Omental fat pad (tissue), 4 donors: ENCODE results near the gene ADCY9. TPM values are rescaled to one million over a fixed set of nuclear protein-coding genes. Genes with fewer than 3 reads are reported as not detected.
"Not testable (repeated sequence)": the region's sequence is repeated elsewhere in the genome, so short reads cannot be mapped to it uniquely, and the experiment has no call there.

ENCODE experiments used
- ATAC-seq: fragments of 150-250 bp; one replicate; pipeline ENCODE4 v1.9.1; 2016; ENCODE audit warnings: mild to moderate bottlenecking, moderate library complexity; ENCODE audit not compliant: low FRiP score
- DNase-seq: peaks from one replicate; pipeline ENCODE4 v3.0.0-alpha.2; 2019; ENCODE audit warnings: low spot score
- total RNA-seq, 4 donors: library from RNA; depleted of rRNA; stranded (reverse); fragments of >200 nt; gene quantifications; one replicate each; pipeline ENCODE4 v1.1.0, GENCODE V29; 2016
- TF ChIP-seq, protein P1 (sequence below), 3 donors: fragments of 450-650 bp; IDR thresholded peaks; one replicate each; pipeline ENCODE4 v1.5.1; 2016 to 2017; ENCODE audit warnings: antibody characterized with exemption in 3 of 3, mild to moderate bottlenecking in 3 of 3, moderate library complexity in 2 of 3

The ADCY9 gene
- total RNA-seq, 4 donors from 2014 or later: 8.5 to 16.6 (median 11.5) TPM

DNA sequence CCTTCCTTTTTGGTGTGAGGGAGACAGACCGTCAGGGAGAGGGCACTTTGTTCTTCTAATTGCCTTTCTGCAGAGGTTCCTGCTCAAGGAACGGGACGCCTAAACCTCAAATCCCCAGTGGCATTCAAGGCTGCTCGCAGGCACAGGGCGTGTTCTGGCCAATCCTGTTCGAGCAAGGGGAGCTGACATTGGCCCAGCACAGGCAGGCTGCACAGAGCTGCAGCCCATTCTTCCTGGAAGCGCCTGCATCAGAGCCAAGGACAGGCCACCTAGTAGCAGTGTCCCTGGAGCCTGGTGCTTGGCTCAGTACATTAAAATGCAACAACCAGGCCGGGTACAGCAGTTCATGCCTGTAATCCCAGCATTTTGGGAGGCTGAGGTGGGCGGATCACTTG lies 163.5 kb downstream of the ADCY9 start:
- TF ChIP-seq, protein P1, sequence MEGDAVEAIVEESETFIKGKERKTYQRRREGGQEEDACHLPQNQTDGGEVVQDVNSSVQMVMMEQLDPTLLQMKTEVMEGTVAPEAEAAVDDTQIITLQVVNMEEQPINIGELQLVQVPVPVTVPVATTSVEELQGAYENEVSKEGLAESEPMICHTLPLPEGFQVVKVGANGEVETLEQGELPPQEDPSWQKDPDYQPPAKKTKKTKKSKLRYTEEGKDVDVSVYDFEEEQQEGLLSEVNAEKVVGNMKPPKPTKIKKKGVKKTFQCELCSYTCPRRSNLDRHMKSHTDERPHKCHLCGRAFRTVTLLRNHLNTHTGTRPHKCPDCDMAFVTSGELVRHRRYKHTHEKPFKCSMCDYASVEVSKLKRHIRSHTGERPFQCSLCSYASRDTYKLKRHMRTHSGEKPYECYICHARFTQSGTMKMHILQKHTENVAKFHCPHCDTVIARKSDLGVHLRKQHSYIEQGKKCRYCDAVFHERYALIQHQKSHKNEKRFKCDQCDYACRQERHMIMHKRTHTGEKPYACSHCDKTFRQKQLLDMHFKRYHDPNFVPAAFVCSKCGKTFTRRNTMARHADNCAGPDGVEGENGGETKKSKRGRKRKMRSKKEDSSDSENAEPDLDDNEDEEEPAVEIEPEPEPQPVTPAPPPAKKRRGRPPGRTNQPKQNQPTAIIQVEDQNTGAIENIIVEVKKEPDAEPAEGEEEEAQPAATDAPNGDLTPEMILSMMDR (IDR thresholded peaks at IDR 0.05): no peak
- DNase-seq (no peak), ATAC-seq (no peak)

DNA sequence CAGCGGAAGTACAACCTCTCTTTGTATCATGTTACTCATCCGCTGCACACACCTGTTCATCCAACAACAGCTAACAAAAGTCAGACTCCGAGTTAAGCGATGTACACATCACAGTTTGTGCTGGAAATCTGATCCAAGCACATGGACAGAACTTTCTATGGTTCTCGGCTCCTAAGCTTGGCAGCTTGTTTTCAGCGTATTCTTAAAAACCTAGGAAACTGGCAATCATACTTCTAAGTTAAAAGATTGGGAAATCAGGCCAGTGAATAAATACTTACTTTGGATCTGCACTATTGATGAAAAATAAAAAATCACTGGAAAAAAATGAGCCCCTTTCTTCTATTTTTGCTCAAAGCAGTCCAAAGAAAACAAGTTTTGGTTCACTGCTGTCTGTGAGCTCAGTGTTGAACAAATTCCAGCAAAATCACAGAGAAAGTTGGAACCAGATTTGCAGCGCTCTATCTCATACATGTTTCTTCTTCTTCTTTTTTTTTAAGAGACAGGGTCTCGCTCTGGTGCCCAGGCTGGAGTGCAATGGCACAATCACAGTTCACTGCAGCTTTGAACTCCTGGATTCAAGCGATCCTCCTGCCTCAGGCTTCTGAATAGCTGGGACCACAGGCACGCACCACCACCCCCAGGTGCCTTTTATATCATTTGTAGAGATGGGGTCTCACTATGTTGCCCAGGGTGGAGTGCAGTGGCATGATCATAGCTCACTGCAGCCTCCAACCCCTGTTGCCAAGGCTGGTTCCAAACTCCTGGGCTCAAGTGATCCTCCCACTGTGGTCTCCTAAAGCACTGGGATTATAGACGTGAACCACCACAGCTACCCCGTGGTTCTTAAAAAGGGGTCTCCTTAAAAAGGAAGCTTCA lies 164.1 kb downstream of the ADCY9 start:
- no peak for DNase-seq
- ATAC-seq: no peak
- TF ChIP-seq, protein P1 (IDR thresholded peaks at IDR 0.05): no peak

DNA sequence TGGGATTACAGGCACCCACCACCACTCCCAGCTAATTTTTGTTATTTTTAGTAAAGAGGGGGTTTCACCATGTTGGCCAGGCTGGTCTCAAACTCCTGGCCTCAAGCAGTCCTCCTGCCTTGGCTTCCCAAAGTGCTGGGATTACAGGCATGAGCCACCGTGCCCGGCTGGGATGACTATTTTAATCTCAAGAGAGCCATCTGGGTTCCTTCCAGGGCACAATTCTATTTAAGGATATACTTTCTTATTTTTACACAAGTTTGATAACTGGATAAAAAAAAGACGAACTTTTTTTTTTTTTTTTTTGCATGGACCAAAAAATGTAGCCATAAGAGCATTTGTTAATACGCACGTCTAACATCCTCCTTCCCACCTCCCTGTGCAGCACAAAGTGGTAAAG lies 164.9 kb downstream of the ADCY9 start:
- not testable (repeated sequence) for ATAC-seq, DNase-seq

DNA sequence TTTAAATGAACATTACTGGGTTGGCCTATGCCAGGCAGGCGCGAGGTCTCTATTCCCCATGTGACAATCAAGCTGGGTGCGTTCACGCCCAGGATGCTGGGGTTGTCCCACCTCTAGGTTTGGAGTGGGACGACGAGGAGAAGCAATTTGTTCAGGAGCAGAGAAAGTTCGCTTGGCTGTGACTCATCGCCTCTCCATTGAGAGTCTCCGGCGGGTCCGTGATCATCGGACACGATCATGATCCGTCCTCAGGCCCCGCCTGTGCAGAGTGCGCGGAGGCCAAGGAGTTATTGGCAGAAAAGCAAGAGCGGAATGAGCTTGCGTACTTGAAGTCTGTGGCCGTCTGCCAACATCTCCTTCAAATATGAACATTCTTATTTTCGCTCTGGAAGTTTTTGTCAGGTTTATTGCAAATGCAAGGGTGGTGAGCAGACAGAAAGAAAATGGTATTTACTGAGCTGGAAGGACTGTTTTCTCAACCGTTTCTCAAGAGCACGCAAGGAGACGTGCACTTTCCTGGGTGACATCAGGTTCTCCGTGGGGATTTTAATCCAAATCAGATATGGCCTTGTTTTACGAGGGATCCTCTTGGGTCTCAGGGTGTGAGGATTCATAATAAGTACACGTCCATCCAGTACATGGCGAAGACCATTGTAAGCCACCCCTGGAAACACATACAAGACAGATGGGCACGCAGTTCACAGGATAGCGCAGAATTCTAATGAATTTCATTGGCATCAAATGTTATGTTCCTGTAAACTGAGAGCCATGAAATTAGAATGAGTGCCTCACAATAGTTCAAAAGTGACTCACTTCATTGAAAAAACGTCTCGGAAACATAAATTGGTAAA lies 165.7 kb downstream of the ADCY9 start:
- TF ChIP-seq, protein P1 (IDR thresholded peaks at IDR 0.05): no peak
- ATAC-seq (peak; percentile 95), DNase-seq (peak; percentile 70)

DNA sequence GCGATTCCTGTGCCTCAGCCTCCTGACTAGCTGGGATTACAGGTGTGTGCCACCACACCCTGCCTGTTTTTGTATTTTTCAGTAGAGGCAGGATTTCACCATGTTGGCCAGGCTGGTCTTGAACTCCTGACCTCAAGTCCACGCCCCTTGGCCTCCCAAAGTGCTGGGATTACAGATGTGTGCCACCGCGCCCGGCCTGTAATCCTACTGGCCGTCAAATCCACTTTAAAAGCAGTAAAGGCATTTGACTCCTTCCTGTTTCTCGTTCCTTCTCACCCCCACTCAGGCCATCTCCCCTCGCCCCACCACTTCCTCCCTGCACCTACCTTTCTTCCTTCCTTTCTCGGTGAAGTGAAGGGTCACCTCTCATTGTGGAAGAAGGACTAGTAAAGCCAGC lies 166.3 kb downstream of the ADCY9 start:
- ATAC-seq: no peak
- TF ChIP-seq, protein P1 (IDR thresholded peaks at IDR 0.05): no peak
- no peak for DNase-seq

DNA sequence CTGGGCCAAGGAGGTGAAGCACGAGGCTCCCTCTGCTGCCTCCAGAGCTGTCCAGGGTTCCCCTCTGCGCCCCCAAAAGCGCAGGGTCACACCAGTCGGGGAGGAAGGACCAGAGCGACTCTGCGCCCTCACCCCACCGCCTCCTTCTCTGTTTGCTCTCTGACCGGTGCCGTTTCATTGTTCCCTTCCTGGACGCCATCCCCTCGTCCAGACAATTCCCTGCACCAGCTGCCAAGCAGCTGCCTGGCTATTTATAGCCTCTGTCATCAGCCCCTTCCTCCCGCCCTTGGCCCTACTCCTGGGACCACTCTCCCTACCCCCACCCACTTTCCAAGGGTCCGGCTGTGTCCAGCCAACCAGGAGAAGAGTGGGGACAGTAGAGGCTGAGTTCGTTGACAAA lies 167.0 kb downstream of the ADCY9 start:
- TF ChIP-seq, protein P1 (IDR thresholded peaks at IDR 0.05): no peak
- ATAC-seq: no peak
- DNase-seq: no peak

DNA sequence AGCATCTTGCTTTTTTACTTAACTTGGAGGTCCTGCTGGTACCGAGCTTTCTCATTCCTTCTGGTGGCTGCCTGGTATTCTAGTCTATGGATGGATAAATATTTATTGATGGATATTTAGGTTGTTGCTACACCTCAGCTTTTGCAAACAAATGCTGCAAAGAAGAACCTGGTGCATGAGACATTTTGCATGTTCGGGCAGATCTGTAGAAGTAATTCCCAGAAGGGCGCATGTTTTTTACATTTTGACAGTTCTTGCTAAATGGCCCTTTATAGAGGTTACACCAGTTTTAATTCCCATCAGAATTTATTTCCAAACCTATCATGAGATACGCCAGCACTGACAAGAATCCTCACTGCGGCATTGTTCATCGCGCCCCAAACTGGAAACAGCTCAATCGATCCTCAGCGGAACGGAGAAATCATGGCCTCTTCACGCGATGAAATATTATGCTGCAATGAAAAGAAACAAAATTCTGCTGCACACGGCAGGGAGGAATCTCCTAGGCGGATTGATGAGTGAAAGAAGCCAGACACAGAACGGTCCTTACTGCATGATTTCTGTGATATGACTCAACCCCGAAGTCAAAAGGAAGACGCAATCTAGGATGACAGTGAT lies 167.8 kb downstream of the ADCY9 start:
- TF ChIP-seq, protein P1 (IDR thresholded peaks at IDR 0.05): no peak
- ATAC-seq: no peak
- no peak for DNase-seq
